Activated CD8-positive, alpha-beta memory T cell treated with anti-CD3 and anti-CD28 coated beads for 48 hours (primary cell): Measurements from ENCODE around the gene FBLN7.
A peak's percentile ranks its signal among the peaks of the same experiment; 100 is the strongest.
"Not testable (repeated sequence)": the region's sequence is repeated elsewhere in the genome, so short reads cannot be mapped to it uniquely, and the experiment has no call there.

Experiments used
- DNase-seq, 3 experiments: peaks; one replicate each; pipeline ENCODE4 v3.0.0-alpha.2; 2020; ENCODE audit warnings: low read depth in 2 of 3, low spot score in 2 of 3

The FBLN7 gene

DNA sequence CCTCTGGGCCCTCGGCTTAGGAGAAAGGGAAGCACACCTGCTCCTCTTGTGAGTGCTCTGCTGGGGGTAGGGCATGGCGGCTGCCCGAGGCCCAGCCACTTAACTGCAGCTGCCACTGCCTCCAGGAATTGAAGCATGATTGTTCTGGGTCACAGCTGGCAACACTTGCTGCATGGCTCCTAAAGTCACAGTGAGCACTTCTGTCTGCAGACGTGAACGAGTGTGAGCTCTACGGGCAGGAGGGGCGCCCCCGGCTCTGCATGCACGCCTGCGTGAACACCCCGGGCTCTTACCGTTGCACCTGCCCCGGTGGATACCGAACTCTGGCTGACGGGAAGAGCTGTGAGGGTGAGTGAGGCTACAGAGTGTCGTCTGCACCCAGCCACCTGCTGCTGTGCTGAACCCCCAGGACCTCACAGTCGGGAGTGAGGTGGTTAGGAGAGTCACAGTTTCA lies 44.4 kb downstream of the FBLN7 start:
- DNase-seq = no peak

DNA sequence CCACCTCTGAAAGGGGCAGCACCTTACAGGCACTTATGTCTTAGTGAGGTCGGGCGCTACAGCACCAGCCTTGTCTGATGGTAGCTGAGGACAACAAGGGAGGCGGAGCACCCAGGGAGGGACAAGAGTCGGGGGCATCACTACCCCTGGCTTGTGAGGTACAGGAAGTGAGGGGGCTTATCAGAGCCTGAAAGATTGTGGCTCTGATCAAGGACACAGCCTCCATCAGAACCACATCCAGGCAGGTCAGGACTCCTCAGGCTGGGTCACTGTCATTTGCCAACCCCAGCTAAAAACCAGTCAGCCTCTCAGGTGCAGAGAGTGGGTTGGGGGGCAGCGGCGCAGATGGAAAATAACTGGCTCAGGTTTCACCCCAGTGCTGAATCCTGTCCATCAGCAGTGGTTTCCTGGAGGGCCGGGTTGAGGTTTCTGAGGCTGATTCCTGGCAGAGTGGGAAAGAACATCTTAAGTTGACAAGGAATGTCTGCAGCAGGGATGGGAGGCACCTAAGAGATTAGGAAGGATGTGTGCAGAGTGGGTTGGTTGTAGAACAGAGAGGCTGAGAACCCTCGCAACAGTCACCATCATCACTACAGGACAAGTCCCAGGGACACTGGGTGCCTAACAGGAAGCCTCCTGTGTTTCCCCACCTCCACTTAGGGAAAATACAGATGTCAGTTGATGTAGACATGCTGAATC lies 45.3 kb downstream of the FBLN7 start:
- no peak for DNase-seq

DNA sequence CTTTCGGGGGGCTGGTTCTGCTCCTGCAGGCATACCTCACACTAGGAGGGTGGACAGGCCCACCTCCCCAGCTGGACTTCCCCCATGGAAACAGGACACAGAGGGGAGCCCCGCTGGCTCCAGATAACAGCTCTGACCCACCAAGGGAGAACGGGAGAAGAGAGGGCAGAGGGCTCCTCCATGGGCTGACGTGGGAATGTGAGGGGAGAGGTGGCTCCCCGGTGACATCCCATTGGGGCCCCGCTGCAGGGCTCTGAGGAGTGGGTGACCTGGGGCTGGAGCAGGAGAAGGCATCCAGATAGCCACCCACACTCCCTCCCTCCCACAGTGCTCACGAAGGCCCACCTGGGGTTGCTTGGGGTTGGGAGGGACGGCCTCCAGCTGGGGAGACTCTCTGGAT lies 45.9 kb downstream of the FBLN7 start:
- no peak for DNase-seq

DNA sequence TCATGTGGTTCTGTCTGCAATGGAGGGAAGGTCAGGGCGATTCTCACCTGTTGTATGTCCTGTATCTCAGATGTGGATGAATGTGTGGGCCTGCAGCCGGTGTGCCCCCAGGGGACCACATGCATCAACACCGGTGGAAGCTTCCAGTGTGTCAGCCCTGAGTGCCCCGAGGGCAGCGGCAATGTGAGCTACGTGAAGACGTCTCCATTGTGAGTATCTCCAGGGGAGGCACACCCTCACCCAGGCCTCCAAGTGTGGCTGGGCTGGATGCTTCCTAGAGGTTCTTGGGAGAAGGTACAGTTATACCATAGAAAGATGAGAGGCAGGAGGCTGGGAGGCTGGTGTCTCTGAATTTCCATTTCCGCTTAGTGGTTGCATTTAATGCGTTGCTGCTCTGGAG lies 46.9 kb downstream of the FBLN7 start:
- DNase-seq = no peak

DNA sequence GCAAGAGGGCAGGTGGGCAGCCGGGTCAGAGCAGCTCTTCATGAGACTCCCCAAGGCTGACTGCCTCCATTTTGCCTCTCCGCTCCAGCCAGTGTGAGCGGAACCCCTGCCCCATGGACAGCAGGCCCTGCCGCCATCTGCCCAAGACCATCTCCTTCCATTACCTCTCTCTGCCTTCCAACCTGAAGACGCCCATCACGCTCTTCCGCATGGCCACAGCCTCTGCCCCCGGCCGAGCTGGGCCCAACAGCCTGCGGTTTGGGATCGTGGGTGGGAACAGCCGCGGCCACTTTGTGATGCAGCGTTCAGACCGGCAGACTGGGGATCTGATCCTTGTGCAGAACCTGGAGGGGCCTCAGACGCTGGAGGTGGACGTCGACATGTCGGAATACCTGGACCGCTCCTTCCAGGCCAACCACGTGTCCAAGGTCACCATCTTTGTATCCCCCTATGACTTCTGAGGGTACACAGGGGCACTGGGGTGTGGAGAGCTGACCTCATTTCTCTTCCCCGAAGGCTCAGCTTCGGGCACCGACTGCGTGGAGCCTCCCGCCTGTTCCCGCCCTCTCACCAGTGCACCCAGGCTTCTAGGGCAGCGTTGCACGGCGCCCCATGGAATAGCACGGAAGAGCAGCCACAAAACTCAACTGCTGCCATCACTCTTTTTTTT lies 49.0 kb downstream of the FBLN7 start:
- DNase-seq = no peak

DNA sequence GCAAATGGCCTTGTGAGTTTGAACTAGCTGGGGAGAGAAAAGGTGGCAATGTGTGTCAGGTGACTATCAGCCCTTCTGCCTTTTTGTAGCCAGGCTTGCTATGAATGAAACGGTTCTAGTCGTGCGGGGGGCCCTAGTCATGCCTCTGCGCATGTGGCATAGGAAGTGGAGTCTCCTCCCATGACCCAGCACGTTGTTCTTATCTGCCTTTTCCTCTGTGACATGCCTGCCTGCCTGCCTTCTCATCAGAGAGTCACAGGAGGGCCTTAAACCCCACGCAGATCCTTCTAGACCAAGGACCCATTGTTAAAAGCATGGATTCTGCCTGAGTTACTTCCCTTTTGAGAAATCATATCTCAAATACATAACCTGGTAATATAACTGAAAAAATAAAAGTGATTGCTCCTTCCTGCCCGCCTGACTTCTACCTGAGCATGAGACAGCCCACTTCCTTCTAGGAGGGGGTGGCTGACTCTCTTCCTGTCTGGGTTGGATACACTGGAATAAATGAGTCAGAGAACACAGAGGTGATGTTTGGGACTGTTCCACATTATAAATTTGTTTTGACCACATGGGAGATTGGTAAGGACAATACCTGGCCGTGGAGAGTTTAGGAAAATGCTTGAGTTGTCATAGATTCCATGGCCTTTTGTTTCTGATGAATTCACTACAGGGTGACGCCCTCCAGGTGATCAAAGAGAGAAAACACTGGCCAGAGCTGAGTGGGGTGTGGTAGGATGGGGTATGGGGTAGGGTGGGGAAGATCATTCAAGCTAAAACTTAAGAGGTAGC lies 49.8 kb downstream of the FBLN7 start:
- DNase-seq = peak in 2 of 3 experiments; percentile 44 to 53

- no peak for DNase-seq
Measured at GRCh38 chr2:112189001-112189556, 50.9 kb downstream of the FBLN7 start.

DNA sequence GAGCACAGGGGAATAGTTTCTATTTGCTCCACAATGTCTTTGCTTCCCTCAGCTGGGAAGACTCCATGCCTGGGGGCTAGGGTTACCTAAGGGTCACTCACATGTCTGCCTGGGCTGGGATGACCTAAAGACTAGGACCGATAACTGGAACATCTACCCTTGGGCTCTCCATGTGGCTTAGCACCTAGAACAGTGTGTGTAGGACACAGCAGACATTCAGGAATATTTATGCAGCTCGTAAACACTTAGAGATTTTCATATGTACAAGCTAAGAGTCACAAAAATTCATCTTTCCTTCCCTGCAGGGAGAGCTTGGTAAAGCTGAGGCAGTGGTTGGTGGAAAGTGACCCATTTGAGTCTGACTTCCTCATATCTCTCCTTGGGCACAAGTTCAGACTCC lies 55.8 kb downstream of the FBLN7 start:
- DNase-seq = no peak

DNA sequence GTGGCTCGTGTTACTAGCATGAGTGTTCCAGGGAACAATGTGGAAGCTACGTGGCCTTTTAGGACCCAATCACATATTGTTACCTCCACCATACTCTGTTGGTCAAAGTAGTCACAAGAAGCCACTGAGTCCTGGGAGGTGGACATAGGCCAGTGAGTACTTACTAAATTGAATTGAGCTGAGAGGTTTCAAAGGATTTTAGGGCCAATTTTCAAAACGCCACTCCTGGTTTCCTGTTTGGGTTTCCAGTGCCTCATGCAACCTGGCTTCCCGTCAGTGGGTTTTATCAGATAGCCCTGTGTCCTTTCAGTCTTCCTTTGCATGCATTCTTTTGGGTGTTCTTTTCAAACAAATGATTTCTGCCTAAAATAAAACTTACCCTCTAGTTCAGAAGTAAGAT lies 56.3 kb downstream of the FBLN7 start:
- DNase-seq = no peak

GRCh38 chr2:112195167-112195766 lies 57.1 kb downstream of the FBLN7 start:
- no peak for DNase-seq

DNA sequence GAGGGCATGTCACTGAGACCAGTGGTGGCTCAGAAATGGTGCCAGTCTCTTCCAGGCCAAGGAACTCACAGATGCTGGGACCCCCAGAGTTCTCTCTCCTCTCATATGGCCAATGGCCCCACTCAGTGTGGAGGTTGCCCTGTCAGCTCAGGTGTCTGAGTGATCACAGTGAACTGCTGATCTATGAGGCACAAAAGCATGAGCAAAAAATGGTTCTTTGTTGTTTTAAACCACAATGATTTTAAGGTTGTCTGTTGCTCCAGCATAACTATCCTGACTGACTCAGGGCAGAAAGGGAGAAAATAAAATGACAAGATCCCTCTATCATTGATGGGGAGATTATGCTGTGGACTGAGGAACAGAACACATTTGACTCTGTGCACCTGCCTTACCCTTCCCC lies 57.8 kb downstream of the FBLN7 start:
- DNase-seq = no peak

DNA sequence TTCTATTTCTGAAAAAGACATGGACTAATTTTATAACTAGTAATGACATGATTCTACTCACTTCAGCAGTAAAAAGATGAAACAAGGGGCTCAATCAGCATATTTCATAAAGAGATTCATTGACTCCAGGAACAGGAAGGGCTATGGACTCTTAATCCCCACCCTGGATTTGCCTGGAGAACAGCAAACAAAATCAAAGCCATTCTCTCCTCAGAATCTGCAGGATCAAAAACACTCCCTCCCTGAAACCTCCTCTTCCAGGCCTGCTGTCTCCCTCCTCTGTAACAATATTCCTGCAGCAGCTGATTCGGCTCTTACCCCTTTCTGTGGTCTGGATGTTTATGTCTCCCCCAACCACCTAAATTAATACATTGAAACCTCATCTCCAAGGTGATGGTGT lies 59.7 kb downstream of the FBLN7 start:
- no peak for DNase-seq

DNA sequence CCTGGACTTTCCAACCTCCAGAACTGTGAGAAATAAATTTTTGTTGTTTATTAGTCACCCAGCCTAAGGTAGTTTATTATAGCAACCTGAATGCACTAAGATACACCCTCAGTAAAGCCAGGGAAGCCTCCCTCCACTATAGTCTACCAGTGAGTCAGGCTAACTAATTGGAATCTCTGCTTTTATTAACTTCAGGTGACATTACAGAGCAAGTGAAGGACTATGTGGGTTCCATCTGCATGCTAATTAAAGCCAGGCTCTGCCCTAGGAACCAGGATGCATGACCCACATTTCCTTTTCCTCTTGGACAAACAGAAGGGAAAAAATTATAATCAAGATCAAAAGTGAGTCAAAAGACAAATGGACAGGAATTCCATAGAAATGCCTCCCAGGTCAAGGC lies 60.6 kb downstream of the FBLN7 start:
- no peak for DNase-seq

GRCh38 chr2:112199188-112199587 lies 61.0 kb downstream of the FBLN7 start:
- DNase-seq = no peak

DNA sequence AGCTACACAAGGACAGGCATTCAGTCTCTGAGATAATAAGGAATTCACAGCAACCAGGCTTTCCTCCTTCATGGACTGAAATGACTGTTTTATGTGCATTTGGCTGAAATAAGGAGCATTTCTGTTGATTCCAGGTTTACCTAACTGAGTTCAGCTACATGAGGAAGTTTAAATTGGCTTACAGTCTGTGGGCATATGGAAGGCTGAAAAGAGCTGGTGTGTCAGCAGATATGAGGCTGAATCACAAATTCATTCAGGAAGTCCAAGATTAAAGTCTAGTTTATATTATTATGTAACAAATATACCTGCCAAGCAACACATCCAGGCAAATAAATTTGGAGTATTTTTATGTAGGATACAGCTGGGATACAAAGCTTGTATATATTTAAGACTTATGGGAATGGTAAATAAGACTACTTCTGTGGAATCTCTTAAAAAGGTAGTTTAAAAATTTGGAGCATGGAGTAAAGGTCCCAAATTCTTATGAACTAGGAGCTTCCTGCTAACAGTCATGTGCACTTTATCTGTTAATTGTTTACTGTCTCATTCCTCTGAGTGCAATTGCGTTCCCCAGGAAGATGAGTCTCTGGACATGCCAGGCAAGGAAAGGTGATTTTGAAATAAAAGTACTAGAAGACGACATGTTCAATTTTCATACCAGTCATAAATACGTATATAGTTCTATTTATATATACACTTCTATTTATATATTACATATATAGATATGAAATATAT lies 63.7 kb downstream of the FBLN7 start:
- no peak for DNase-seq

GRCh38 chr2:112204411-112204810 lies 66.2 kb downstream of the FBLN7 start:
- no peak for DNase-seq

GRCh38 chr2:112207905-112208304 lies 69.7 kb downstream of the FBLN7 start:
- not testable (repeated sequence) for DNase-seq

GRCh38 chr2:112216167-112216566 lies 78.0 kb downstream of the FBLN7 start:
- DNase-seq = no peak

DNA sequence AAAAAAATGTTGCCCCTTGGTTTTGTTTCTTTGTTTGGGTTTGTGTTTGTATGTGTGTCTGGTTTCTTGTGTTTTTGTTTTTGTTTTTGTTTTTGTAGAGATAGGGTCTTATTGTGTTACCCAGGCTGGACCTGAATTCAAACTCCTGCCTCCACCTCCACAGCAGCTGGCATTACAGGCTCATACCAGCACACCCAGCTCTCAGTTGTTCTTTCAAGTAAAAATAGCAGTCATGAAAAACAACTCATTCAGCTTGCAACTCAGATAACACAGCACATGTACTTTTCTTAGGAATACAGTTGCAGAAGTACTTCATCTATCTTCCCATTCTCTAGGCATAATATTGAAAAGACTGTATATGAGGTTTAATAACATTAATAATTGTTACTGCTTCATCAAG lies 79.7 kb downstream of the FBLN7 start:
- DNase-seq = no peak

GRCh38 chr2:112220186-112220585 lies 82.0 kb downstream of the FBLN7 start:
- DNase-seq = no peak

DNA sequence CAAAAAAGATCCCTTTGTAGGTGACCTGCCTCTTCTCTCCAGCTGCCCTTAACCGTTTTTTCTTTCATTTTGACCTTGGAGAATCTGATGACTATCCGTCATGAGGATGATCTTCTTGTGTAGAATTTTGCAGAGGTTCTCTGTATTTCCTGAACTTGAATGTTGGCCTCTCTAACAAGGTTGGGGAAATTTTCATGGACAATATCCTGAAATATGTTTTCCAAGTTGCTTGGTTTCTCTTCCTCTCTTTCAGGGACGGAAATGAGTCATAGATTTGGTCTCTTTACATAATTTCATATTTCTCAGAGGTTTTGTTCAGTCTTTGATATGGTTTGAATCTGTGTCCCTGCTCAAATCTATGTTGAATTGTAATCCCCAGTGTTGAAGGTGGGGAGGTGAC lies 82.6 kb downstream of the FBLN7 start:
- DNase-seq = no peak
